ENCODE data around the gene SLC22A2. TPM values are rescaled to one million over a fixed set of nuclear protein-coding genes. Genes with fewer than 3 reads are reported as not detected.
"Not testable (repeated sequence)": the region's sequence is repeated elsewhere in the genome, so short reads cannot be mapped to it uniquely, and the experiment has no call there.

The SLC22A2 gene
- total RNA-seq, 1 donor from 2014 or later = not detected

GRCh38 chr6:160238761-160239751 is 19.6 kb downstream of the SLC22A2 start:
- no peaks in the 10 kb centered on the region for H3K27me3 ChIP-seq (ENCODE audit: insufficient read depth, low read length)
- H3K9ac ChIP-seq (ENCODE audit: low read length) = no peak overlapping the region
- Mint-ChIP-seq H3K36me3 (ENCODE audit: low read depth, unreplicated experiment) (no peaks in the 10 kb centered on the region), H3K4me3 (ENCODE audit: unreplicated experiment) (no peak overlapping the region), H3K9me3 (ENCODE audit: unreplicated experiment) (peaks cover 7% of the 10 kb centered on the region), H3K27me3 (ENCODE audit: low read depth, unreplicated experiment) (no peaks in the 10 kb centered on the region), H3K27ac (ENCODE audit: unreplicated experiment) (peak overlapping the region; percentile 67), H3K4me1 (ENCODE audit: low read depth, unreplicated experiment) (peaks cover 30% of the 10 kb centered on the region)
- no peak for DNase-seq (ENCODE audit: low read depth)
- H3K36me3 ChIP-seq (ENCODE audit: insufficient read depth, low read length) = no peaks in the 10 kb centered on the region
- H3K4me2 ChIP-seq (ENCODE audit: low read length) = peak overlapping the region; percentile 11
- H3K27ac ChIP-seq (ENCODE audit: low read depth, low read length) = peak overlapping the region; percentile 51
- peaks cover 3% of the 10 kb centered on the region for H3K4me1 ChIP-seq (ENCODE audit: insufficient read depth, low read length)
- TF ChIP-seq EZH2 (IDR thresholded peaks at IDR 0.05; ENCODE audit: insufficient read depth, low read length) (no peak), CTCF (IDR thresholded peaks at IDR 0.05; ENCODE audit: insufficient read depth, low read depth, low read length) (no peak)
- H3K79me2 ChIP-seq (ENCODE audit: insufficient read depth, low read length) = no peaks in the 10 kb centered on the region
- H3K4me3 ChIP-seq (ENCODE audit: insufficient read depth, low read depth, low read length) = no peak overlapping the region
- no peaks in the 10 kb centered on the region for H4K20me1 ChIP-seq (ENCODE audit: insufficient read depth, low read length)
- no peaks in the 10 kb centered on the region for H3K9me3 ChIP-seq (ENCODE audit: insufficient read depth, low read depth, low read length)
- H2AFZ ChIP-seq (ENCODE audit: low read depth, low read length) = no peak overlapping the region
- FAIRE-seq = no peak

- no peak overlapping the region for H3K9ac ChIP-seq (ENCODE audit: low read length)
- no peaks in the 10 kb centered on the region for H3K9me3 ChIP-seq (ENCODE audit: insufficient read depth, low read depth, low read length)
- H3K36me3 Mint-ChIP-seq (ENCODE audit: low read depth, unreplicated experiment) = no peaks in the 10 kb centered on the region
These were observed 20.3 kb downstream of the SLC22A2 start for GRCh38 chr6:160238278-160238711.

GRCh38 chr6:160237597-160238275 is 20.9 kb downstream of the SLC22A2 start:
- H3K27me3 Mint-ChIP-seq (ENCODE audit: low read depth, unreplicated experiment); FAIRE-seq; H3K4me1 ChIP-seq (ENCODE audit: insufficient read depth, low read length); H3K79me2 ChIP-seq (ENCODE audit: insufficient read depth, low read length); H3K27me3 ChIP-seq (ENCODE audit: insufficient read depth, low read length); H3K9me3 Mint-ChIP-seq (ENCODE audit: unreplicated experiment); H3K36me3 ChIP-seq (ENCODE audit: insufficient read depth, low read length); H3K4me2 ChIP-seq (ENCODE audit: low read length); H2AFZ ChIP-seq (ENCODE audit: low read depth, low read length); H3K4me3 Mint-ChIP-seq (ENCODE audit: unreplicated experiment); H3K4me3 ChIP-seq (ENCODE audit: insufficient read depth, low read depth, low read length); H3K36me3 Mint-ChIP-seq (ENCODE audit: low read depth, unreplicated experiment); H4K20me1 ChIP-seq (ENCODE audit: insufficient read depth, low read length); H3K9me3 ChIP-seq (ENCODE audit: insufficient read depth, low read depth, low read length): not testable (repeated sequence)
- Mint-ChIP-seq H3K27ac (ENCODE audit: unreplicated experiment) (peak overlapping the region; percentile 94), H3K4me1 (ENCODE audit: low read depth, unreplicated experiment) (peaks cover 30% of the 10 kb centered on the region)
- Histone ChIP-seq H3K27ac (ENCODE audit: low read depth, low read length) (peak overlapping the region; percentile 51), H3K9ac (ENCODE audit: low read length) (peak overlapping the region; percentile 2)
- DNase-seq (ENCODE audit: low read depth) = peak; percentile 84

More at GRCh38 chr6:160238278-160238711, 20.3 kb downstream of the SLC22A2 start:
- Histone ChIP-seq H3K4me1 (ENCODE audit: insufficient read depth, low read length) (peaks cover 3% of the 10 kb centered on the region), H3K4me3 (ENCODE audit: insufficient read depth, low read depth, low read length) (no peak overlapping the region), H3K27ac (ENCODE audit: low read depth, low read length) (peak overlapping the region; percentile 51), H3K4me2 (ENCODE audit: low read length) (no peak overlapping the region), H3K36me3 (ENCODE audit: insufficient read depth, low read length) (no peaks in the 10 kb centered on the region), H3K27me3 (ENCODE audit: insufficient read depth, low read length) (no peaks in the 10 kb centered on the region), H4K20me1 (ENCODE audit: insufficient read depth, low read length) (no peaks in the 10 kb centered on the region), H3K79me2 (ENCODE audit: insufficient read depth, low read length) (no peaks in the 10 kb centered on the region), H2AFZ (ENCODE audit: low read depth, low read length) (no peak overlapping the region)
- DNase-seq (ENCODE audit: low read depth) (no peak), FAIRE-seq (no peak)
- no peak for TF ChIP-seq EZH2 (IDR thresholded peaks at IDR 0.05; ENCODE audit: insufficient read depth, low read length)
- no peak for TF ChIP-seq CTCF (IDR thresholded peaks at IDR 0.05; ENCODE audit: insufficient read depth, low read depth, low read length)
- Mint-ChIP-seq H3K9me3 (ENCODE audit: unreplicated experiment) (peaks cover 7% of the 10 kb centered on the region), H3K4me3 (ENCODE audit: unreplicated experiment) (no peak overlapping the region), H3K4me1 (ENCODE audit: low read depth, unreplicated experiment) (peaks cover 30% of the 10 kb centered on the region), H3K27me3 (ENCODE audit: low read depth, unreplicated experiment) (no peaks in the 10 kb centered on the region), H3K27ac (ENCODE audit: unreplicated experiment) (peak overlapping the region; percentile 94)

- H3K27ac Mint-ChIP-seq (ENCODE audit: unreplicated experiment) = peak overlapping the region; percentile 94
- not testable (repeated sequence) for DNase-seq (ENCODE audit: low read depth); FAIRE-seq
These were observed 22.3 kb downstream of the SLC22A2 start for GRCh38 chr6:160236235-160236872.

More at GRCh38 chr6:160236235-160236872, 22.3 kb downstream of the SLC22A2 start:
- not testable (repeated sequence) for H3K36me3 Mint-ChIP-seq (ENCODE audit: low read depth, unreplicated experiment); H3K9me3 Mint-ChIP-seq (ENCODE audit: unreplicated experiment); H3K9me3 ChIP-seq (ENCODE audit: insufficient read depth, low read depth, low read length); H2AFZ ChIP-seq (ENCODE audit: low read depth, low read length); H3K79me2 ChIP-seq (ENCODE audit: insufficient read depth, low read length); H3K27me3 ChIP-seq (ENCODE audit: insufficient read depth, low read length); H3K27me3 Mint-ChIP-seq (ENCODE audit: low read depth, unreplicated experiment); H3K9ac ChIP-seq (ENCODE audit: low read length); H4K20me1 ChIP-seq (ENCODE audit: insufficient read depth, low read length); H3K27ac ChIP-seq (ENCODE audit: low read depth, low read length); H3K4me3 Mint-ChIP-seq (ENCODE audit: unreplicated experiment); H3K4me2 ChIP-seq (ENCODE audit: low read length); H3K4me1 ChIP-seq (ENCODE audit: insufficient read depth, low read length); H3K36me3 ChIP-seq (ENCODE audit: insufficient read depth, low read length); H3K4me3 ChIP-seq (ENCODE audit: insufficient read depth, low read depth, low read length)
- peaks cover 30% of the 10 kb centered on the region for H3K4me1 Mint-ChIP-seq (ENCODE audit: low read depth, unreplicated experiment)

All from astrocyte (in vitro differentiated cells and primary cell).